GM12878 (cell line): ENCODE results near the gene ZNF532. TPM values are rescaled to one million over a fixed set of nuclear protein-coding genes. Genes with fewer than 3 reads are reported as not detected.

Experiments
- ATAC-seq: fragments of 200-7000 bp; cut with Tn5 transposase; 3 replicates; pipeline ENCODE4 v1.9.1; 2020; ENCODE audit warnings: mild to moderate bottlenecking, moderate library complexity
- BruUV-seq: library from RNA; stranded (reverse); fragments of 400-500 nt; replicated peaks from 2 replicates; lab custom pipeline; 2021; lab: Mats Ljungman, UMichigan
- CTCF ChIA-PET: fragments of 300-600 bp; sonication (Branson Sonifier 250); formaldehyde crosslinking; extraction: SDS; loops from one replicate; lab custom pipeline; 2021; ENCODE audit warnings: inconsistent platforms; lab: Yijun Ruan, JAX
- POLR2A ChIA-PET: fragments of 350-600 bp; formaldehyde crosslinking; extraction: SDS; loops from one replicate; lab custom pipeline; 2021; ENCODE audit warnings: inconsistent platforms; lab: Charles Lee
- RAD21 ChIA-PET: fragments of 300-600 bp; sonication (Branson Sonifier 250); formaldehyde crosslinking; loops from one replicate; lab custom pipeline; 2023; ENCODE audit warnings: antibody characterized with exemption; ENCODE audit not compliant: unreplicated experiment; lab: Charles Lee
- SMC1A ChIA-PET: fragments of 300-600 bp; sonication (Branson Sonifier 250); formaldehyde crosslinking; loops from one replicate; lab custom pipeline; 2023; ENCODE audit not compliant: unreplicated experiment, uncharacterized antibody; lab: Charles Lee
- DNase-seq: peaks from one replicate; pipeline ENCODE4 v3.0.0-alpha.2; 2011; ENCODE audit warnings: low read depth, low spot score
- FAIRE-seq: peaks from 3 replicates; lab custom pipeline; 2011; peaks lifted over from hg19 to GRCh38; lab: Jason Lieb, UNC
- H2AFZ ChIP-seq: 2 replicates; pipeline ENCODE4 v1.6.0; 2011; ENCODE audit warnings: low read depth, low read length, control low read depth; ENCODE audit not compliant: control insufficient read depth
- H3K27ac ChIP-seq: 2 replicates; pipeline ENCODE4 v1.5.1; 2011; ENCODE audit warnings: control low read depth; ENCODE audit not compliant: control insufficient read depth, insufficient read depth
- H3K27me3 ChIP-seq, 2 experiments: replicated peaks in 1 of 2; 2 replicates each; pipeline versions ENCODE4 v1.6.0 to v1.6.1; 2011; ENCODE audit warnings: low read length in 1 of 2; ENCODE audit not compliant: control insufficient read depth in 2 of 2, insufficient read depth in 2 of 2
- H3K36me3 ChIP-seq, 2 experiments: 2 replicates each; pipeline ENCODE4 v1.5.1; 2011; ENCODE audit warnings: low read length in 1 of 2; ENCODE audit not compliant: control insufficient read depth in 2 of 2, insufficient read depth in 2 of 2
- H3K4me1 ChIP-seq: 2 replicates; pipeline ENCODE4 v1.6.1; 2011; ENCODE audit warnings: mild to moderate bottlenecking, low read length, moderate library complexity, mixed read lengths; ENCODE audit not compliant: control insufficient read depth, insufficient read depth
- H3K4me2 ChIP-seq: 2 replicates; pipeline ENCODE4 v1.6.0; 2011; ENCODE audit warnings: control low read depth; ENCODE audit not compliant: control insufficient read depth, insufficient read depth
- H3K4me3 ChIP-seq: fragments of 200-600 bp; sonication (generic); 2 replicates; pipeline ENCODE4 v1.5.1; 2016
- H3K79me2 ChIP-seq: 2 replicates; pipeline ENCODE4 v1.6.0; 2011; ENCODE audit warnings: low read length; ENCODE audit not compliant: control insufficient read depth, insufficient read depth
- H3K9ac ChIP-seq: 2 replicates; pipeline ENCODE4 v1.8.0; 2011; ENCODE audit warnings: low read length, control low read depth, mixed read lengths; ENCODE audit not compliant: control insufficient read depth, insufficient read depth
- H3K9me3 ChIP-seq: replicated peaks from 3 replicates; pipeline ENCODE4 v1.5.1; 2011; ENCODE audit warnings: mild to moderate bottlenecking, low read length; ENCODE audit not compliant: control insufficient read depth, insufficient read depth
- H4K20me1 ChIP-seq: 2 replicates; pipeline ENCODE4 v1.6.0; 2011; ENCODE audit not compliant: control insufficient read depth, insufficient read depth
- CEBPB ChIP-seq, 2 experiments: fragments of 150-350 bp in 1 of 2; IDR thresholded peaks; 2 replicates each; pipeline ENCODE4 v1.6.1; 2012 to 2014; ENCODE audit warnings: low read depth in 2 of 2, low read length in 2 of 2, borderline replicate concordance in 1 of 2, inconsistent platforms in 1 of 2
- PAX8 ChIP-seq: fragments of 450-650 bp; IDR thresholded peaks from 2 replicates; pipeline ENCODE4 v1.6.1; 2017; ENCODE audit warnings: mild to moderate bottlenecking, moderate library complexity
- RUNX3 ChIP-seq: IDR thresholded peaks from 2 replicates; pipeline ENCODE4 v1.6.1; 2012; ENCODE audit warnings: low read length, inconsistent platforms
- SIN3A ChIP-seq: IDR thresholded peaks from 2 replicates; pipeline ENCODE4 v1.6.1; 2012; ENCODE audit warnings: low read depth, low read length, improper control_type of control experiment
- TBL1XR1 ChIP-seq: IDR thresholded peaks from 2 replicates; pipeline ENCODE4 v1.6.1; 2012; ENCODE audit warnings: low read depth, low read length, improper control_type of control experiment
- TCF12 ChIP-seq: IDR thresholded peaks from 2 replicates; pipeline ENCODE4 v1.6.1; 2011; ENCODE audit warnings: low read depth, mild to moderate bottlenecking, low read length
- YY1 ChIP-seq: IDR thresholded peaks from 2 replicates; pipeline ENCODE4 v1.6.1; 2011; ENCODE audit warnings: low read depth, mild to moderate bottlenecking, low read length
- WGBS: methylation state at CpG from one replicate; pipeline ENCODE4 v1.1.6; 2016; ENCODE audit warnings: low lambda C conversion rate; ENCODE audit not compliant: insufficient replicate concordance, insufficient coverage; ENCODE audit errors: missing lambda C conversion rate; 5-methylcytosine and 5-hydroxymethylcytosine counted together
- in situ Hi-C: fragments of 300-500 bp; cut with MboI; formaldehyde crosslinking; loops from 9 replicates; pipeline ENCODE4 v1.14.3; 2018; ENCODE audit warnings: mixed read lengths
- intact Hi-C: fragments of 100-400 bp; cut with micrococcal nuclease; formaldehyde crosslinking; loops from one replicate; pipeline ENCODE4 v1.14.2; 2022; ENCODE audit not compliant: unreplicated experiment
- polyA plus RNA-seq, 11 experiments: library from polyadenylated mRNA; depleted of rRNA in 4 of 11; unstranded in 6 of 11; stranded (reverse) in 5 of 11; fragments of >200 nt; fragmentation: Nextera tagmentation in 4 of 11; fragmentation: Illumina TruSeq in 1 of 11; extraction: Ambion mirVana in 4 of 11; extraction: Trizol in 1 of 11; gene quantifications; 1 replicate in 1 of 11; 2 replicates in 10 of 11; pipeline versions ENCODE4 v1.2.1 to v1.2.3, GENCODE V29; 2011 to 2016; ENCODE audit warnings: inconsistent platforms in 2 of 11, missing spikeins in 2 of 11, low read depth in 1 of 11
- total RNA-seq, 4 experiments: library from RNA; depleted of rRNA in 3 of 4; stranded (reverse); fragments of >200 nt in 3 of 4; fragmentation: Illumina TruSeq in 1 of 4; extraction: Trizol in 1 of 4; gene quantifications; 2 replicates each; pipeline versions ENCODE4 v1.2.1 to v1.2.3, GENCODE V29; 2013 to 2021
- TF ChIP-seq, protein P1 (sequence below): IDR thresholded peaks from 2 replicates; pipeline ENCODE4 v1.6.1; 2011; ENCODE audit warnings: borderline replicate concordance, low read depth, mild to moderate bottlenecking, moderate library complexity, low read length; ENCODE audit not compliant: insufficient read depth, poor library complexity, severe bottlenecking

The ZNF532 gene
- total and polyA plus RNA-seq, 10 of the 15 experiments (the other 5 are each of a cell fraction or from before 2014, with no cell fraction given) = 0.44 to 3.4 (median 1.4) TPM

DNA sequence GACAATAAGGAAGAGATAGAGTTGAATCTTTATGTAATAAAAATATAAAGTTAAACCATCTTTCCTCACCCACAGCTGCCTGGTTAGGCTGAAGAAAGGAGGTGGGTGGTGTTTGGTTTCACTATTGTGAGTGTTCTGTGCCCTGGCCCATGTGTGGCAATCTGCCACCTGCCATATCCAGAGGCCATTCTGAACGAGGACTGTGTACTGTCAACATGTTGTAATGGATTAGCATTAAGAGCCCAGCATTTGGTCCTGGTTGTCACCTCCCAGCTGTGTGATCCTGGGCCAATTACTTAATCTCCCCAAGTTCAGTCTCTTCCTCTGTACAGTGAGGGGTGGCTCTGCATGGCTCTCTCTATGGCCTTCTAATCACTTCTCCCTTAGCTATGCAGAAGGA is 156.8 kb downstream of the ZNF532 start:
- WGBS = 0% methylated on average over 1 of the region's 1 CpG
- CTCF ChIA-PET = interaction anchor here (1.1 kb wide), 1 partner anchor 9 kb away, joined by 5 read pairs; no protein-coding TSS in a partner anchor
- Histone ChIP-seq H3K27me3 (no peaks in the 10 kb centered on the region), H3K36me3 (no peaks in the 10 kb centered on the region), H3K9ac (no peak overlapping the region), H4K20me1 (no peaks in the 10 kb centered on the region), H3K79me2 (no peaks in the 10 kb centered on the region), H3K4me3 (no peak overlapping the region), H3K9me3 (peaks cover 4% of the 10 kb centered on the region; the same call in 2 of the 3 replicates), H2AFZ (no peak overlapping the region), H3K4me2 (no peak overlapping the region), H3K4me1 (no peaks in the 10 kb centered on the region), H3K27ac (no peak overlapping the region)
- POLR2A ChIA-PET = no interaction called here
- intact Hi-C loops = no loop called here
- RAD21 ChIA-PET = interaction anchor here (0.7 to 1.6 kb wide), 2 partner anchors 9 to 11 kb away, joined by 3 to 5 read pairs; no protein-coding TSS in a partner anchor
- ATAC-seq = peak; percentile 65
- TF ChIP-seq TBL1XR1 (no peak), PAX8 (no peak), YY1 (no peak), TCF12 (no peak), SIN3A (no peak), RUNX3 (no peak), CEBPB (IDR thresholded peaks at IDR 0.05; ENCODE audit: borderline replicate concordance in 1 of 2, low read depth in 2 of 2, low read length in 2 of 2) (no peak)
- TF ChIP-seq, protein P1, sequence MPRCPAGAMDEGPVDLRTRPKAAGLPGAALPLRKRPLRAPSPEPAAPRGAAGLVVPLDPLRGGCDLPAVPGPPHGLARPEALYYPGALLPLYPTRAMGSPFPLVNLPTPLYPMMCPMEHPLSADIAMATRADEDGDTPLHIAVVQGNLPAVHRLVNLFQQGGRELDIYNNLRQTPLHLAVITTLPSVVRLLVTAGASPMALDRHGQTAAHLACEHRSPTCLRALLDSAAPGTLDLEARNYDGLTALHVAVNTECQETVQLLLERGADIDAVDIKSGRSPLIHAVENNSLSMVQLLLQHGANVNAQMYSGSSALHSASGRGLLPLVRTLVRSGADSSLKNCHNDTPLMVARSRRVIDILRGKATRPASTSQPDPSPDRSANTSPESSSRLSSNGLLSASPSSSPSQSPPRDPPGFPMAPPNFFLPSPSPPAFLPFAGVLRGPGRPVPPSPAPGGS = no peak
- in situ Hi-C loops = no loop called here
- BruUV-seq = no TSS peak
- FAIRE-seq = no peak
- SMC1A ChIA-PET = interaction anchor here (1.2 to 2.6 kb wide), 5 partner anchors 8 to 47 kb away, joined by 3 to 9 read pairs (median 4); no protein-coding TSS in a partner anchor
- no peak for DNase-seq
